ENCODE results near the gene ZNF367. TPM values are rescaled to one million over a fixed set of nuclear protein-coding genes. Genes with fewer than 3 reads are reported as not detected.

The ZNF367 gene
- total RNA-seq, result 0.09 and 0.95 TPM in 2 replicates

DNA sequence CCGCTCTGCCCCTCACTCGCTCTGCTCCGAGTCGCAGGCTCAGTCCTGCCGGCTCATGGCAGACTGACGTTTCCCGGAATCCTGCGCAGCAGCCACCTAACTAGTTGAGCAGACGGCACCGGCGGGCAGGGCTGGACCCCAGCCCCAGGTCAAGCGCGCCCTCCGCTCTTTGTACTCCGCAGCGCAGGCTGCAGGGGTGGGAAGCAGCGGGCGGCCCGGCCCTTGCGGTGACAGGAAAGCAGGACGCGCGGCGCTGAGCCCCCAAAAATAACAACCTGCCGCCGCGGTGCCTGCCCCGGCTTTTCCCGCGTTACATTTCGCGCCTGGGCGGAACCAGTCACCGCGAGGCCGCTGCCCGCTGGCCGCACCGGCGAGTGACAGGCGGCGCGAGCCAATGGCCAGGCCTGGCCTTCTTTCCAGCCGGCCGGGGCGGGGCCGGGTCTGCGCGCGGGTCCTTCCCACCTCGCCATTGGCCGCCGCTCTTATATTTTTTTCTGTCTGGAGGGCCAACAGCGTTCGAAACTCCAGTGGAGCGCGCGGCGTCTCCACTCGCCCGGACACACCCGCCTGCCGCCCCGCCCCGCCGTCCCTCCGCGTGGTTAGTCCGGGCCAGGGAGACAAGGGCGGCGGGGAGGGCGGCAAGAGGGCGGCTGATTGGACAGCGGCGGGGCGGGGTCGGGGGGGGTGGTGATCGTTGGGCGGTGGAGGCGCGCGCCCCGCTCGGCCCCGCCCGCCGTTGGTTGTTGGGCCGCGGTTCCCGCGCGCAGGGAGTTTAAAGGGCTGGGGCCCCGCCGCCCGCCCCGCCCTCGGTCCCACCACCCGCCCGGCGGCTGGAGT, at the start of gene ZNF367:
TSS of gene ZNF367 (minus strand) at position 288 of the 837 bp plus-strand sequence. CDS start 338 bp downstream, outside the sequence.

GRCh38 chr9:96449845-96450612, 31.9 kb upstream of the ZNF367 start, which contains the start of gene HABP4:
Gene HABP4 (plus strand): TSS chr9:96450169. CDS start chr9:96450280, 111 bp downstream.

DNA sequence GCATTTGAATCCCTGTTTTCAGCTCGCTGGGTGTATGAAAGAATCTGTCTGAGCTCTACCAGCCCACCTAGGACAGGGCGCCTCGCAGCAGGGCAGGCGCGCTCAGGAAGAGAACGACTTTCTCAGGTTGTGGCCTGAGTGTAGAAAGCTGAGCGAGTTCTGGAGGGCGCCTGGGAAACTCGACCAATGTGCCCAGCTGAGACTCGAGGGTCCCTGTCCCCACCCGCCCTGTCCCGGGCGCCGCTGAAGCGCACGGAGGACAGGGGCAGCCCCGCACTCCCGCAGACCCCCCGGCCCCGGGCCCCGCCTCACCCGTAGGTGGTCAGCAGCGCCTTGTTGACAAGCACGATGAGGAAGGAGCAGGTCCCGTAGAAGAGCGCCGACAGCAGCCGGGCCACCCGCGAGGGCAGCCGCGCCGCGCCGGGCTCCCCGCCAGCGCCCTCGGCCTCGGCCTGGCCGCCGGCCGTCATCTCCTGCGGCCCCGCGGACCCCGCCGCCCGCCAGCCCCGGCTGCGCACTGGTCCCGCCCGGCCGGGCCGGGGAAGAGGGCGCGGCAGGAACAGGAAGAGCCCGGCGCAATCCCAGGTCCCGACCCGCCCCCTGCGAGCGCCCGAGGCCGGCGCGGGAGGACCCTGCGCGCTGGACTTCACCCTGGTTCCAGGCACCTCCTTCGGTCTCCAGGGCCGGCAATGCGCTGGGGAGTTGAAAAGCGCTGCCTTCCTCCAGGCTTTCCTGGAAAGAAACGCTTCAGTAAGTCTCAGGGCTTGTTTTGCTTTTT, 34.8 kb downstream of the ZNF367 start, which contains the start of gene SLC35D2:
TSS of gene SLC35D2 (minus strand) at position 547 of the 778 bp plus-strand sequence. CDS start at position 470, 77 bp downstream.

Other genes starting within 250 kb of the ZNF367 start
- not detected in 2 replicates for gene HSD17B3, start 116.2 kb downstream of the ZNF367 start, total RNA-seq
- 13.1 and 18.0 TPM in 2 replicates for gene SLC35D2, start 34.7 kb downstream of the ZNF367 start, total RNA-seq
- gene HABP4, start 31.8 kb upstream of the ZNF367 start, total RNA-seq, result 14.6 and 25.2 TPM in 2 replicates
- gene CDC14B, start 201.5 kb upstream of the ZNF367 start, total RNA-seq, result 29.9 and 42.6 TPM in 2 replicates
- gene PRXL2C, start 236.9 kb upstream of the ZNF367 start, total RNA-seq, result 10.5 and 16.2 TPM in 2 replicates